ENCODE results near the gene KRTAP17-1. TPM values are rescaled to one million over a fixed set of nuclear protein-coding genes. Genes with fewer than 3 reads are reported as not detected.
A peak's percentile ranks its signal among the peaks of the same experiment; 100 is the strongest.

KRTAP17-1 gene, protein sequence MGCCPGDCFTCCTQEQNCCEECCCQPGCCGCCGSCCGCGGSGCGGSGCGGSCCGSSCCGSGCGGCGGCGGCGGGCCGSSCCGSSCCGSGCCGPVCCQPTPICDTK
- under 1 TPM; 0.46 to 0.48 TPM for total RNA-seq
- not detected for polyA plus RNA-seq (2013, experiment 1 of 2)
- polyA plus RNA-seq (2013, experiment 2 of 2), result not detected
- long read RNA-seq, experiment 1, result 0 reads
- long read RNA-seq, experiment 2, result 0 reads
- long read RNA-seq, experiment 3, partial matches to known transcripts, result 0 of 2 reads
- long read RNA-seq, experiment 3, other reads (novel, unspliced or antisense), result 2 of 2 reads
- long read RNA-seq, experiment 4, result 0 reads

DNA sequence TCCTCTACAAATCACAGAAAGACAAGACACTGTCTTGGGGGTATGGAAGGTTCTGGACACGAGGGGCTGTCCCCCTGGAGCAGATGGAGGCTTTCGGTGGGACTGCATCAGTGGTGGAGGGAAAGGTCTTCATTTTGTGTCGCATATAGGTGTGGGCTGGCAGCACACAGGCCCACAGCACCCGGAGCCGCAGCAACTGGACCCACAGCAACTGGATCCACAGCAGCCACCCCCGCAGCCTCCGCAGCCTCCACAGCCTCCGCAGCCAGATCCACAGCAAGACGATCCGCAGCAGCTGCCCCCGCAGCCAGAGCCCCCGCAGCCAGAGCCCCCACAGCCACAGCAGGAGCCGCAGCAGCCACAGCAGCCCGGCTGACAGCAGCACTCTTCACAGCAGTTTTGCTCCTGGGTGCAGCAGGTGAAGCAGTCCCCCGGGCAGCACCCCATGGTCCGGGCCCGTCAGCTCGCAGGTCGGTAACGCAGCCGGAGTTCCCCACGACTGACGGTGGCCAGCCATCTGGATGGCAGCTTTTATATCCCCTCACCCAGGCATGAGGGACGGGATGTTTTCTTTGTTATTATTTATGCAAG is at the start of gene KRTAP17-1:
Gene KRTAP17-1, minus strand, starts transcription at position 507 of the 591 bp plus-strand sequence. Its CDS starts 60 bp downstream, at position 447.
- peaks cover 8% of the 10 kb centered on the region for H3K27me3 ChIP-seq (ENCODE audit: control insufficient read depth, insufficient read depth, low read length, poor library complexity, severe bottlenecking)
- peaks cover 10% of the 10 kb centered on the region for H3K9me3 Mint-ChIP-seq
- no peaks in the 10 kb centered on the region for H3K36me3 Mint-ChIP-seq (ENCODE audit: low read depth)
- WGBS, 2 experiments (ENCODE audit: insufficient coverage in 1 of 2, insufficient read length in 1 of 2), result 90 to 91% methylated on average over 18 to 24 of the region's 24 CpGs
- DNase-seq, result no peak
- H3K27ac Mint-ChIP-seq, result peak within 1 kb of the TSS; percentile 32
- no peaks in the 10 kb centered on the region for H3K36me3 ChIP-seq (ENCODE audit: control insufficient read depth, insufficient read depth, low read length)
- no peaks in the 10 kb centered on the region for H3K4me1 ChIP-seq (ENCODE audit: control insufficient read depth, insufficient read depth, low read length)
- H3K4me3 ChIP-seq (ENCODE audit: low read length), result no peak within 1 kb of the TSS
- no peak within 1 kb of the TSS for H3K9ac ChIP-seq (ENCODE audit: extremely low read depth, low read length, poor library complexity, severe bottlenecking)
- no peak within 1 kb of the TSS for H3K27ac ChIP-seq (ENCODE audit: low read depth, low read length)
- peaks cover 12% of the 10 kb centered on the region for H3K9me3 ChIP-seq (ENCODE audit: control insufficient read depth, low read length)
- no peak for TF ChIP-seq CTCF (conservative IDR thresholded peaks at IDR 0.05)
- peaks cover 12% of the 10 kb centered on the region for H3K27me3 Mint-ChIP-seq (ENCODE audit: insufficient read depth)
- H3K4me1 Mint-ChIP-seq, result no peaks in the 10 kb centered on the region
- H3K4me3 Mint-ChIP-seq, result no peak within 1 kb of the TSS

- Mint-ChIP-seq H3K4me3 (no peak overlapping the region), H3K4me1 (no peaks in the 10 kb centered on the region), H3K27me3 (ENCODE audit: insufficient read depth) (no peaks in the 10 kb centered on the region), H3K27ac (no peak overlapping the region), H3K36me3 (ENCODE audit: low read depth) (no peaks in the 10 kb centered on the region), H3K9me3 (no peaks in the 10 kb centered on the region)
- no peaks in the 10 kb centered on the region for H3K27me3 ChIP-seq (ENCODE audit: control insufficient read depth, insufficient read depth, low read length, poor library complexity, severe bottlenecking)
- H3K36me3 ChIP-seq (ENCODE audit: control insufficient read depth, insufficient read depth, low read length), result no peaks in the 10 kb centered on the region
- no peak overlapping the region for H3K9ac ChIP-seq (ENCODE audit: extremely low read depth, low read length, poor library complexity, severe bottlenecking)
- no peak for DNase-seq
- no peaks in the 10 kb centered on the region for H3K9me3 ChIP-seq (ENCODE audit: control insufficient read depth, low read length)
- no peak overlapping the region for H3K27ac ChIP-seq (ENCODE audit: low read depth, low read length)
- H3K4me1 ChIP-seq (ENCODE audit: control insufficient read depth, insufficient read depth, low read length), result no peaks in the 10 kb centered on the region
- no peak overlapping the region for H3K4me3 ChIP-seq (ENCODE audit: low read length)
- TF ChIP-seq CTCF (conservative IDR thresholded peaks at IDR 0.05), result no peak
- WGBS, 2 experiments (ENCODE audit: insufficient coverage in 1 of 2, insufficient read length in 1 of 2), result 88 to 92% methylated on average over 2 of the region's 2 CpGs
Measured at GRCh38 chr17:41363881-41364280, 48.4 kb upstream of the KRTAP17-1 start.

- H3K4me3 Mint-ChIP-seq, result no peak overlapping the region
- H3K9me3 Mint-ChIP-seq, result no peaks in the 10 kb centered on the region
- 90 to 97% methylated on average over 4 to 5 of the region's 5 CpGs for WGBS, 2 experiments (ENCODE audit: insufficient coverage in 1 of 2, insufficient read length in 1 of 2)
- no peaks in the 10 kb centered on the region for H3K27me3 Mint-ChIP-seq (ENCODE audit: insufficient read depth)
- TF ChIP-seq CTCF (conservative IDR thresholded peaks at IDR 0.05), result no peak
- no peak overlapping the region for H3K9ac ChIP-seq (ENCODE audit: extremely low read depth, low read length, poor library complexity, severe bottlenecking)
- H3K4me1 ChIP-seq (ENCODE audit: control insufficient read depth, insufficient read depth, low read length), result no peaks in the 10 kb centered on the region
- H3K36me3 ChIP-seq (ENCODE audit: control insufficient read depth, insufficient read depth, low read length), result no peaks in the 10 kb centered on the region
- H3K27ac Mint-ChIP-seq, result no peak overlapping the region
- H3K4me1 Mint-ChIP-seq, result no peaks in the 10 kb centered on the region
- H3K4me3 ChIP-seq (ENCODE audit: low read length), result no peak overlapping the region
- H3K36me3 Mint-ChIP-seq (ENCODE audit: low read depth), result no peaks in the 10 kb centered on the region
- peak; percentile 15 for DNase-seq
- no peaks in the 10 kb centered on the region for H3K27me3 ChIP-seq (ENCODE audit: control insufficient read depth, insufficient read depth, low read length, poor library complexity, severe bottlenecking)
- no peaks in the 10 kb centered on the region for H3K9me3 ChIP-seq (ENCODE audit: control insufficient read depth, low read length)
- no peak overlapping the region for H3K27ac ChIP-seq (ENCODE audit: low read depth, low read length)
Measured at GRCh38 chr17:41360296-41360995, 44.9 kb upstream of the KRTAP17-1 start.
